ENCODE data around the gene HEPH.
"Not testable (repeated sequence)": the region's sequence is repeated elsewhere in the genome, so short reads cannot be mapped to it uniquely, and the experiment has no call there.

HEPH gene

GRCh38 chrX:66221856-66222255, 57.8 kb downstream of the HEPH start:
- DNase-seq (ENCODE audit: low read depth in 3 of 3, low spot score in 1 of 3) = no peak

GRCh38 chrX:66232296-66232695, 68.2 kb downstream of the HEPH start:
- no peak for DNase-seq (ENCODE audit: low read depth in 3 of 3, low spot score in 1 of 3)

GRCh38 chrX:66233209-66233608, 69.2 kb downstream of the HEPH start:
- no peak for DNase-seq (ENCODE audit: low read depth in 3 of 3, low spot score in 1 of 3)

- DNase-seq (ENCODE audit: low read depth in 3 of 3, low spot score in 1 of 3) = not testable (repeated sequence)
Observed at GRCh38 chrX:66233904-66234303, 69.9 kb downstream of the HEPH start.

- no peak for DNase-seq (ENCODE audit: low read depth in 3 of 3, low spot score in 1 of 3)
Observed at GRCh38 chrX:66255359-66255967, 91.4 kb downstream of the HEPH start.

- no peak for DNase-seq (ENCODE audit: low read depth in 3 of 3, low spot score in 1 of 3)
Observed at GRCh38 chrX:66262807-66263206, 98.8 kb downstream of the HEPH start.

All from stimulated activated CD4-positive, alpha-beta T cell treated with anti-CD3 and anti-CD28 coated beads, TNF-alpha, amount 100 ng/mL, for 1 hour (primary cell).